ENCODE results near the gene TRIM7.
"Not testable (repeated sequence)": the region's sequence is repeated elsewhere in the genome, so short reads cannot be mapped to it uniquely, and the experiment has no call there.

The TRIM7 gene

GRCh38 chr5:181170996-181171395 lies 34.0 kb downstream of the TRIM7 start:
- no peak for DNase-seq (ENCODE audit: low read depth)

- no peak for DNase-seq (ENCODE audit: low read depth)
These were observed 34.7 kb downstream of the TRIM7 start for GRCh38 chr5:181170237-181170825.

- peak; percentile 58 for DNase-seq (ENCODE audit: low read depth)
These were observed 35.3 kb downstream of the TRIM7 start for GRCh38 chr5:181169459-181170236.

GRCh38 chr5:181168595-181169118 lies 36.3 kb downstream of the TRIM7 start:
- DNase-seq (ENCODE audit: low read depth) = no peak

- DNase-seq (ENCODE audit: low read depth) = no peak
These were observed 37.0 kb downstream of the TRIM7 start for GRCh38 chr5:181167814-181168488.

GRCh38 chr5:181166812-181167733 lies 37.9 kb downstream of the TRIM7 start:
- DNase-seq (ENCODE audit: low read depth) = no peak

- DNase-seq (ENCODE audit: low read depth) = no peak
These were observed 40.7 kb downstream of the TRIM7 start for GRCh38 chr5:181164076-181164952.

- DNase-seq (ENCODE audit: low read depth) = no peak
These were observed 41.4 kb downstream of the TRIM7 start for GRCh38 chr5:181163487-181164075.

- no peak for DNase-seq (ENCODE audit: low read depth)
These were observed 43.3 kb downstream of the TRIM7 start for GRCh38 chr5:181161534-181162175.

- DNase-seq (ENCODE audit: low read depth) = not testable (repeated sequence)
These were observed 44.1 kb downstream of the TRIM7 start for GRCh38 chr5:181160755-181161533.

- DNase-seq (ENCODE audit: low read depth) = peak; percentile 46
These were observed 44.7 kb downstream of the TRIM7 start for GRCh38 chr5:181160152-181160754.

GRCh38 chr5:181159286-181160151 lies 45.5 kb downstream of the TRIM7 start:
- DNase-seq (ENCODE audit: low read depth) = peak; percentile 96

GRCh38 chr5:181158869-181159268 lies 46.1 kb downstream of the TRIM7 start:
- DNase-seq (ENCODE audit: low read depth) = no peak

- no peak for DNase-seq (ENCODE audit: low read depth)
These were observed 48.2 kb downstream of the TRIM7 start for GRCh38 chr5:181156758-181157157.

- DNase-seq (ENCODE audit: low read depth) = no peak
These were observed 51.2 kb downstream of the TRIM7 start for GRCh38 chr5:181153814-181154213.

- no peak for DNase-seq (ENCODE audit: low read depth)
These were observed 52.6 kb downstream of the TRIM7 start for GRCh38 chr5:181152406-181152805.

- DNase-seq (ENCODE audit: low read depth) = no peak
These were observed 53.9 kb downstream of the TRIM7 start for GRCh38 chr5:181151146-181151545.

Measured in stimulated activated CD8-positive, alpha-beta memory T cell treated with anti-CD3 and anti-CD28 coated beads, Interleukin-15, amount 100 ng/mL, for 1 hour (primary cell).